Smooth muscle cell (in vitro differentiated cells): ENCODE data around the gene RNU6-7. TPM values are rescaled to one million over a fixed set of nuclear protein-coding genes. Genes with fewer than 3 reads are reported as not detected.

Experiments used
- DNase-seq: peaks from one replicate; lab custom pipeline; 2025; ENCODE audit not compliant: unreplicated experiment; lab: John Stamatoyannopoulos, UW
- H2AFZ ChIP-seq: fragments of 200-600 bp; sonication (generic); 2 replicates; pipeline ENCODE4 v1.6.0; 2016; ENCODE audit warnings: antibody characterized with exemption, low read depth, mild to moderate bottlenecking
- H3F3A ChIP-seq: fragments of 200-600 bp; sonication (generic); 2 replicates; pipeline ENCODE4 v1.6.0; 2017; ENCODE audit warnings: antibody characterized with exemption, low read depth
- H3K27ac ChIP-seq: fragments of 200-600 bp; sonication (generic); 2 replicates; pipeline ENCODE4 v1.5.1; 2016; ENCODE audit warnings: low read depth, mild to moderate bottlenecking
- H3K27me3 ChIP-seq: fragments of 200-600 bp; sonication (generic); 2 replicates; pipeline ENCODE4 v1.6.1; 2016; ENCODE audit warnings: low read depth, mild to moderate bottlenecking
- H3K36me3 ChIP-seq: fragments of 200-600 bp; sonication (generic); 2 replicates; pipeline ENCODE4 v1.5.1; 2016; ENCODE audit warnings: low read depth
- H3K4me1 ChIP-seq: fragments of 200-600 bp; sonication (generic); 2 replicates; pipeline ENCODE4 v1.5.1; 2016; ENCODE audit warnings: low read depth
- H3K4me2 ChIP-seq: fragments of 200-600 bp; sonication (generic); 2 replicates; pipeline ENCODE4 v1.6.0; 2016; ENCODE audit warnings: mild to moderate bottlenecking
- H3K4me3 ChIP-seq: fragments of 200-600 bp; sonication (generic); 2 replicates; pipeline ENCODE4 v1.5.1; 2016; ENCODE audit warnings: mild to moderate bottlenecking
- H3K79me2 ChIP-seq: fragments of 200-600 bp; sonication (generic); 2 replicates; pipeline ENCODE4 v1.6.0; 2016; ENCODE audit warnings: low read depth, mild to moderate bottlenecking
- H3K9ac ChIP-seq: fragments of 200-600 bp; sonication (generic); 2 replicates; pipeline ENCODE4 v1.6.0; 2016; ENCODE audit warnings: low read depth
- H3K9me3 ChIP-seq: fragments of 200-600 bp; sonication (generic); replicated peaks from 2 replicates; pipeline ENCODE4 v1.5.1; 2016; ENCODE audit warnings: low read depth
- H4K20me1 ChIP-seq: fragments of 200-600 bp; sonication (generic); 2 replicates; pipeline ENCODE4 v1.6.0; 2016; ENCODE audit warnings: low read depth
- CTCF ChIP-seq: fragments of 200-600 bp; sonication (generic); IDR thresholded peaks from 2 replicates; pipeline ENCODE4 v1.5.1; 2017; ENCODE audit warnings: borderline replicate concordance, mild to moderate bottlenecking, antibody characterized with exemption; ENCODE audit not compliant: insufficient read depth, poor library complexity, severe bottlenecking
- WGBS: methylation state at CpG from one replicate; pipeline ENCODE4 v1.1.7; 2016; ENCODE audit warnings: low lambda C conversion rate; 5-methylcytosine and 5-hydroxymethylcytosine counted together
- polyA plus RNA-seq: library from polyadenylated mRNA; unstranded; fragments of >200 nt; fragmentation: Nextera tagmentation; extraction: Ambion mirVana; gene quantifications from 2 replicates; pipeline ENCODE4 v1.2.1, GENCODE V29; 2016
- total RNA-seq: library from RNA; depleted of rRNA; stranded (reverse); fragments of >200 nt; gene quantifications from 2 replicates; pipeline ENCODE4 v1.2.3, GENCODE V29; 2014

RNU6-7 gene
- total and polyA plus RNA-seq, 2 experiments from 2014 or later: not detected

DNA sequence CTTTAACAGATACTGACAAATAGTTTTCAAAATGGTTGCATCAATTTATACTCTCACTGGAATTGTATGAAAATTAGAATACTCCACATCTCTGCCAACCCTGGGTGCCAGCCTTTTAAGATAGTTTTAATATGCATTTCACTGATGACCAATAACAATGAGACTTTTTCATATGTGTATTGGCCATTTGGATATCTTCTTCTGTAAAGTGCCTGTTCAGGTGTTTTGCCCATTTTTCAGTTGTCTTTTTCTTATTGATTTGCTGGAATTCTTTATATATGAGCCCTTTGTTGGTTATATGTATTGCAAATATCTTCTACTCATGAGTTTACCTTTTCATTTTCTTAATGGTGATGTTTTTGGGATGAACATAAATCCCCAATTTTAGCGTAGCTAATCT is 16.7 kb upstream of the RNU6-7 start:
- Histone ChIP-seq H3K9ac (no peak overlapping the region), H3K9me3 (no peaks in the 10 kb centered on the region), H3K27ac (no peak overlapping the region), H3F3A (no peaks in the 10 kb centered on the region), H3K4me3 (no peak overlapping the region), H3K27me3 (no peaks in the 10 kb centered on the region), H4K20me1 (no peaks in the 10 kb centered on the region), H3K79me2 (no peaks in the 10 kb centered on the region), H3K36me3 (no peaks in the 10 kb centered on the region), H3K4me1 (no peaks in the 10 kb centered on the region), H2AFZ (no peak overlapping the region), H3K4me2 (no peak overlapping the region)
- WGBS: 94% methylated on average over 1 of the region's 1 CpG
- no peak for DNase-seq
- TF ChIP-seq CTCF: no peak

DNA sequence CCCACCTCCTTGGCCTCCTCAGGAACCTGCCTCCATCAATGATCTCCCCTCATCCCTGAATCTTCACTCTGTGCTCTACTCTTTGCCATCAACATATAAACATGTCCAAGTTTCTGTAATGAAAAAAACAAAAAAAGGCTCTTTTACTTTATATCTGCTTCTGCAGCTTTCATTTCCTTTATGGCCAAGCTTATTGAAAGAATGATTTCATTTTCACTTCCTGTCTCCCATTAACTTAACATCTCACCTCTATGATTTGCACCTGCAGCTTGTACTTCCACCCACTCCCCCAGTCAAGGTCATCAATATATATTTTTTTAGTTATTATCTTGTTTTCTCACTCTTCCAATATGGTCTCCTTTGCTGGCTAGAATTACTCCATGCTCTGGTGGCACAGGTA is 15.6 kb upstream of the RNU6-7 start:
- H3K9ac ChIP-seq: no peak overlapping the region
- H3K79me2 ChIP-seq: no peaks in the 10 kb centered on the region
- H3K36me3 ChIP-seq: no peaks in the 10 kb centered on the region
- no peak for TF ChIP-seq CTCF
- H3K27ac ChIP-seq: no peak overlapping the region
- H3K4me1 ChIP-seq: no peaks in the 10 kb centered on the region
- no peak overlapping the region for H2AFZ ChIP-seq
- no peak overlapping the region for H3K4me2 ChIP-seq
- H3K4me3 ChIP-seq: no peak overlapping the region
- H3K27me3 ChIP-seq: no peaks in the 10 kb centered on the region
- no peak for DNase-seq
- no peaks in the 10 kb centered on the region for H3K9me3 ChIP-seq
- no peaks in the 10 kb centered on the region for H4K20me1 ChIP-seq
- no peaks in the 10 kb centered on the region for H3F3A ChIP-seq

- H3K4me3 ChIP-seq: no peak overlapping the region
- H4K20me1 ChIP-seq: no peaks in the 10 kb centered on the region
- TF ChIP-seq CTCF: no peak
- H3K4me2 ChIP-seq: no peak overlapping the region
- no peak overlapping the region for H3K27ac ChIP-seq
- no peaks in the 10 kb centered on the region for H3K36me3 ChIP-seq
- no peak for DNase-seq
- WGBS: 95% methylated on average over 1 of the region's 1 CpG
- no peaks in the 10 kb centered on the region for H3K4me1 ChIP-seq
- no peaks in the 10 kb centered on the region for H3K27me3 ChIP-seq
- H3K9ac ChIP-seq: no peak overlapping the region
- H3F3A ChIP-seq: no peaks in the 10 kb centered on the region
- no peaks in the 10 kb centered on the region for H3K9me3 ChIP-seq
- no peak overlapping the region for H2AFZ ChIP-seq
- no peaks in the 10 kb centered on the region for H3K79me2 ChIP-seq
Measured at GRCh38 chr14:32189811-32190210, 12.0 kb upstream of the RNU6-7 start.

- Histone ChIP-seq H2AFZ (no peak overlapping the region), H3K79me2 (no peaks in the 10 kb centered on the region), H3K4me3 (no peak overlapping the region), H3K4me1 (no peaks in the 10 kb centered on the region), H3K4me2 (no peak overlapping the region), H3K9ac (no peak overlapping the region), H3K27me3 (no peaks in the 10 kb centered on the region), H3F3A (no peaks in the 10 kb centered on the region), H4K20me1 (no peaks in the 10 kb centered on the region), H3K27ac (no peak overlapping the region), H3K36me3 (no peaks in the 10 kb centered on the region), H3K9me3 (no peaks in the 10 kb centered on the region)
- TF ChIP-seq CTCF: no peak
- no peak for DNase-seq
- 59% methylated on average over 3 of the region's 3 CpGs for WGBS
Measured at GRCh38 chr14:32190673-32191072, 11.2 kb upstream of the RNU6-7 start.
